Esophagus squamous epithelium (tissue), 5 donors: ENCODE measurements around the gene CEND1. TPM values are rescaled to one million over a fixed set of nuclear protein-coding genes. Genes with fewer than 3 reads are reported as not detected.
"Not testable (repeated sequence)": the region's sequence is repeated elsewhere in the genome, so short reads cannot be mapped to it uniquely, and the experiment has no call there.

Experiments used
- DNase-seq: peaks from one replicate; lab custom pipeline; 2025; lab: John Stamatoyannopoulos, UW
- H3K27ac ChIP-seq, 4 donors: fragments of 200-600 bp; sonication (generic); one replicate each; pipeline ENCODE4 v1.5.1; 2016 to 2019; ENCODE audit warnings: mild to moderate bottlenecking in 1 of 4
- H3K27me3 ChIP-seq, 4 donors: fragments of 200-600 bp; sonication (generic); 1 replicate in 3 of 4; 2 replicates in 1 of 4; pipeline versions ENCODE4 v1.5.1 to v1.6.0; 2017 to 2021; ENCODE audit warnings: antibody characterized with exemption in 1 of 4
- H3K36me3 ChIP-seq, 3 donors: fragments of 200-600 bp; sonication (generic); one replicate each; pipeline ENCODE4 v1.5.1; 2016 to 2019
- H3K4me1 ChIP-seq, 3 donors: fragments of 200-600 bp; sonication (generic); one replicate each; pipeline ENCODE4 v1.5.1; 2017 to 2019
- H3K4me3 ChIP-seq, 4 donors: fragments of 200-600 bp; sonication (generic); 1 replicate in 3 of 4; 2 replicates in 1 of 4; pipeline ENCODE4 v1.5.1; 2016 to 2019; ENCODE audit warnings: mild to moderate bottlenecking in 2 of 4, moderate library complexity in 1 of 4
- H3K9me3 ChIP-seq, 3 donors: fragments of 200-600 bp; sonication (generic); one replicate each; pipeline ENCODE4 v1.5.1; 2016 to 2019
- POLR2A ChIP-seq, 4 donors: fragments of 450-650 bp; IDR thresholded peaks; one replicate each; pipeline ENCODE4 v1.6.1; 2017; ENCODE audit warnings: antibody characterized with exemption in 4 of 4, mild to moderate bottlenecking in 4 of 4, moderate library complexity in 3 of 4
- WGBS, 2 donors: methylation state at CpG; one replicate each; pipeline ENCODE4 v1.1.5; 2018; 5-methylcytosine and 5-hydroxymethylcytosine counted together
- intact Hi-C: fragments of 100-400 bp; cut with DNase I; formaldehyde crosslinking; loops from one replicate; pipeline ENCODE4 v1.15.0; 2022
- total RNA-seq, 4 donors: library from RNA; depleted of rRNA; stranded (reverse); fragments of >200 nt; gene quantifications; one replicate each; pipeline ENCODE4 v1.1.0, GENCODE V29; 2016
- TF ChIP-seq, protein P1 (sequence below), 6 experiments: fragments of 450-650 bp in 4 of 6; fragments of 200-600 bp in 2 of 6; sonication (generic) in 2 of 6; IDR thresholded peaks; one replicate each; pipeline ENCODE4 v1.5.1; 2016 to 2019; ENCODE audit warnings: antibody characterized with exemption in 6 of 6, mild to moderate bottlenecking in 4 of 6, moderate library complexity in 4 of 6
- donor health status: DM: yes; HTN: yes; CAD: no.

CEND1 gene
- total RNA-seq, 4 donors from 2014 or later = 0.15 TPM; not detected in 3

DNA sequence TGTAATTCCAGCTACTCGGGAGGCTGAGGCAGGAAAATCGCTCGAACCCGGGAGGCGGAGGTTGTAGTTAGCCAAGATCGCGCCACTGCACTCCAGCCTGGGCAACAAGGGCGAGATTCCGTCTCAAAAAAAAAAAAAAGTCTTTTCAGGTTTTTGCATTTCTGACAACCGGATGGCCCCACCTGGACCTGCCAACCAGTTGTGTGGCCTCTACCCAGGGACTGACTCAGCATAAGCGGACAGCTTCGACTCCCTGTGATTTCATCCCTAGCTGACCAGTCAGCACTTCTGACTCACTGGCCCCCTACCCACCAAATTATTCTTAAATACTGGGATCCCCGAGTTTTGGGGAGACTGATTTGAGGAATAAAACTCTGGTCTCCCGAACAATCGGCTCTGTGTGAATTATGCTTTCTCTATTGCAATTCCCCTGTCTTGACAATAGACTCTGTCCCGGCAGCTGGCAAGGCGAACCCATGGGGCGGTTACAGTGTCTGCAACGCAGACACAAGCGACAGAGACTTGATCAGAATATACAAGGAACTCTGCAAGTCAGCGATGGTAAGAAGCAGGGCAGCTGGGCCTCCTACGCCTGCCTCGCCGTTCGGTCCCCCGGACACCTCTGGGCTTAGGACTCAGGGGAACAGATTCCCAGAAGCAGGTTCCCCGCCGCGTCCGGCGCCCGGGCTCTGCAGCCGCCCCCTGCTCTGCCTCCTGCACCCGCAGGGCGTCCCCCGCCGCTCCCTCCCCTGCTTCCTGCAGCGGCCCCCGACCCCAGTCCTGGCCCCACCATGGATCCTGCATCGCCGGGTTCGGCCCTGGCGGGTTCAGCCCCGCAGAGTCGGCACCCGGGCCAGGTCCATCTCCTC, 43.4 kb downstream of the CEND1 start:
- no peak for TF ChIP-seq POLR2A (IDR thresholded peaks at IDR 0.05)
- intact Hi-C loops = no loop called here
- no peak for DNase-seq
- WGBS, 2 donors = 18 to 49% methylated on average over 16 to 18 of the region's 46 CpGs
- Histone ChIP-seq H3K4me3 (peak overlapping the region; percentile 83 to 96 (median 88)), H3K36me3 (peaks cover 0 to 13% (median 0%) of the 10 kb centered on the region in 3 donors), H3K27ac (peak overlapping the region; percentile 92 to 96 (median 94)), H3K9me3 (no peaks in the 10 kb centered on the region), H3K4me1 (peaks cover 4 to 62% (median 22%) of the 10 kb centered on the region in 3 donors), H3K27me3 (no peaks in the 10 kb centered on the region)

DNA sequence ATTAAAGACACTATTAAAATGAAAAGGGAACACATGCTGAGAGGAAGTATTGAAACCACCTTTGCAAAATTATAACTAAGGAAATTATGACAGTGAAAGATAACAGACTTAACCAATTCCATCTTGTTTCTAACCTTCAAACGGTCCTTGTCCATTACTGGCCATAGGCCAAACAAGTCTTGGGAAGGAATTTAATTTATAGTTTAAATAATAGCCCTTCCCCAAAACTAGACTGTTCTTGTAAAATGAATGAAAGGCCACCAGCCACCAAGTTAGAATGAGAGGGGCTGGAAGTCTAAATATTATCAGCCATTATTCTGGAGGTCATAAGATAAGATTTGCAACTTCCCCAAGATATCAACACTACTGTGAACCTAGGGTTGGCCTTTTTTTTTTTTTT, 44.5 kb downstream of the CEND1 start:
- peaks cover 0 to 4% (median 0%) of the 10 kb centered on the region in 3 donors for H3K36me3 ChIP-seq
- no peaks in the 10 kb centered on the region for H3K9me3 ChIP-seq
- TF ChIP-seq, protein P1, sequence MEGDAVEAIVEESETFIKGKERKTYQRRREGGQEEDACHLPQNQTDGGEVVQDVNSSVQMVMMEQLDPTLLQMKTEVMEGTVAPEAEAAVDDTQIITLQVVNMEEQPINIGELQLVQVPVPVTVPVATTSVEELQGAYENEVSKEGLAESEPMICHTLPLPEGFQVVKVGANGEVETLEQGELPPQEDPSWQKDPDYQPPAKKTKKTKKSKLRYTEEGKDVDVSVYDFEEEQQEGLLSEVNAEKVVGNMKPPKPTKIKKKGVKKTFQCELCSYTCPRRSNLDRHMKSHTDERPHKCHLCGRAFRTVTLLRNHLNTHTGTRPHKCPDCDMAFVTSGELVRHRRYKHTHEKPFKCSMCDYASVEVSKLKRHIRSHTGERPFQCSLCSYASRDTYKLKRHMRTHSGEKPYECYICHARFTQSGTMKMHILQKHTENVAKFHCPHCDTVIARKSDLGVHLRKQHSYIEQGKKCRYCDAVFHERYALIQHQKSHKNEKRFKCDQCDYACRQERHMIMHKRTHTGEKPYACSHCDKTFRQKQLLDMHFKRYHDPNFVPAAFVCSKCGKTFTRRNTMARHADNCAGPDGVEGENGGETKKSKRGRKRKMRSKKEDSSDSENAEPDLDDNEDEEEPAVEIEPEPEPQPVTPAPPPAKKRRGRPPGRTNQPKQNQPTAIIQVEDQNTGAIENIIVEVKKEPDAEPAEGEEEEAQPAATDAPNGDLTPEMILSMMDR (IDR thresholded peaks at IDR 0.05) = no peak
- TF ChIP-seq POLR2A (IDR thresholded peaks at IDR 0.05) = no peak
- intact Hi-C loops = no loop called here
- no peak overlapping the region for H3K4me3 ChIP-seq
- H3K4me1 ChIP-seq = peaks cover 4 to 57% (median 22%) of the 10 kb centered on the region in 3 donors
- no peaks in the 10 kb centered on the region for H3K27me3 ChIP-seq
- no peak overlapping the region for H3K27ac ChIP-seq
- 5 to 24% methylated on average over 1 of the region's 1 CpG for WGBS, 2 donors
- no peak for DNase-seq

DNA sequence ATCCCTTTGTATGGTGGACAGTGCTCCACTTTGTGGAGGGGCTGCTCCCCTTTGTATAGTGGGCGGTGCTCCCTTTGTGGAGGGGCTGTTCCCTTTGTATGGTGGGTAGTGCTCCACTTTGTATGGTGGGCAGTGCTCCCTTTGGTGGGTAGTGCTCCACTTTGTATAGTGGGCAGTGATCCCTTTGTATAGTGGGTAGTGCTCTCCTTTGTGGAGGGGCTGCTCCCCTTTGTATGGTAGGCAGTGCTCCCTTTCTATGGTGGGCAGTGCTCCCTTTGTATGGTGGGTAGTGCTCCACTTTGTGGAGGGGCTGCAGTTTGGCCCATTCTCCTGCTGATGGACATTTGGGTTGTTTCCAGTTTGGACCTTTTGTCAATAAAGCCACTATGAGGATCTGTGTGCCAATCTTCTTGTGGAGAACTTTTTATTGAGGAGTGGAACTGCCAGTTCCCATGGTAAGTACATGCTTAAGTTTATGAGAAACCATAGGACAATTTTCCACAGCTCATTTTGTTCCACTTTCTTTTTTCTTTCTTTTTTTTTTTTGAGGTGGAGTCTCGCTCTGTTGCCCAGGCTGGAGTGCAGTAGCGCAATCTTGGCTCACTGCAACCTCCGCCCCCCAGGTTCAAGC, 47.2 kb downstream of the CEND1 start:
- no peaks in the 10 kb centered on the region for H3K9me3 ChIP-seq
- no peaks in the 10 kb centered on the region for H3K27me3 ChIP-seq
- no peak for DNase-seq
- TF ChIP-seq, protein P1 (IDR thresholded peaks at IDR 0.05) = no peak
- no peak for TF ChIP-seq POLR2A (IDR thresholded peaks at IDR 0.05)
- intact Hi-C loops = no loop called here
- peak overlapping the region in 1 of 4 donors; percentile 61 for H3K27ac ChIP-seq
- H3K36me3 ChIP-seq = no peaks in the 10 kb centered on the region
- H3K4me3 ChIP-seq = no peak overlapping the region
- WGBS, 2 donors = 84 to 93% methylated on average over 3 to 4 of the region's 4 CpGs
- H3K4me1 ChIP-seq = peaks cover 0 to 42% (median 9%) of the 10 kb centered on the region in 3 donors

DNA sequence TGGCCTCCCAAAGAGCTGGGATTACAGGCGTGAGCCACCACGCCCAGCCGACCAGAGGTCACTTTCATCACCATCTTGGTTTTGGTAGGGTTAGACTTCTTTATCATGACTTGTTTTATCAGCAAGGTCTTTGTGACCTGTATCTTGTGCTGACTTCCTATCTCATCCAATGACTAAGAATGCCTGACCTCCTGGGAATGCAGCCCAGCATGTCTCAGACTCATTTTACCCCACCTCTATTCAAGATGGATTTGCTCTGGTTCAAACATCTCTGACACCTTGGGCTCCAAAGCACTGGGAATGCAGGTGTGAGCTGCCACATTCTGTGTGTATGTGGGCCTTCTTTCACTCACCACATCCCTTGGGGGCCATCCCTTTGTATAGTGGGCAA, 47.7 kb downstream of the CEND1 start:
- no peaks in the 10 kb centered on the region for H3K36me3 ChIP-seq
- no peak for DNase-seq
- TF ChIP-seq POLR2A (IDR thresholded peaks at IDR 0.05) = no peak
- TF ChIP-seq, protein P1 (IDR thresholded peaks at IDR 0.05) = no peak
- H3K9me3 ChIP-seq = no peaks in the 10 kb centered on the region
- H3K4me3 ChIP-seq = no peak overlapping the region
- intact Hi-C loops = no loop called here
- H3K27ac ChIP-seq = peak overlapping the region in 2 of 4 donors; percentile 22 to 61
- no peaks in the 10 kb centered on the region for H3K27me3 ChIP-seq
- 65 to 87% methylated on average over 3 of the region's 3 CpGs for WGBS, 2 donors
- peaks cover 0 to 48% (median 14%) of the 10 kb centered on the region in 3 donors for H3K4me1 ChIP-seq

DNA sequence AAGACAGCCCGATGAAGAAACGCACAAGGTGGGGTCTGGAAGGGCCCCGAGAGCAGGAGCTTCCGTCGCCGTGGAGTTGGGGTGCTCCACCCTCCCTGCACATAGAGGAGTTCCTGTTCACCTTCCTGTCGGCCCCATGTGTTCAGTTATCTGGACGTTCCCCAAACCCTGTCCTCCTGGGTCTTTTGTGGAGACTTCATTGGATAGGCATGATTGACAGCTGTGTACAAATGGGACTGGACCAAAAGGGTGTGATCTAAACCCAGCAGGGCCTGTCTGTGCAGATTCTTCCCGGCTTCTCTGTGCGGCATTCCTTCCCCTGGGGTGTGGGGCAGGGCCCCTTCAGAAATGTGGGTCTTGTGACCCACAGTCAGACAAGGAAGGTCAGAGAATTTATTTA, 52.0 kb downstream of the CEND1 start:
- intact Hi-C loops, DNase-seq: not testable (repeated sequence)
- 11 to 34% methylated on average over 9 to 10 of the region's 10 CpGs for WGBS, 2 donors

GRCh38 chr11:737366-737765, 52.5 kb downstream of the CEND1 start:
- 32 to 43% methylated on average over 10 of the region's 11 CpGs for WGBS, 2 donors
- peaks cover 0 to 31% (median 9%) of the 10 kb centered on the region in 3 donors for H3K4me1 ChIP-seq
- H3K27ac ChIP-seq = peak overlapping the region in 3 of 4 donors; percentile 70 to 78 (median 74)
- intact Hi-C loops = no loop called here
- H3K36me3 ChIP-seq = no peaks in the 10 kb centered on the region
- DNase-seq = no peak
- TF ChIP-seq POLR2A (IDR thresholded peaks at IDR 0.05) = no peak
- TF ChIP-seq, protein P1 (IDR thresholded peaks at IDR 0.05) = no peak
- H3K27me3 ChIP-seq = no peaks in the 10 kb centered on the region
- peak overlapping the region in 1 of 4 donors; percentile 7 for H3K4me3 ChIP-seq
- H3K9me3 ChIP-seq = no peaks in the 10 kb centered on the region

More for the DNA sequence above, 52.0 kb downstream of the CEND1 start:
- H3K9me3 ChIP-seq, H3K27me3 ChIP-seq, H3K36me3 ChIP-seq: not testable (repeated sequence)
- peaks cover 0 to 35% (median 9%) of the 10 kb centered on the region in 3 donors for H3K4me1 ChIP-seq
- peak overlapping the region in 1 of 4 donors; percentile 7 for H3K4me3 ChIP-seq
- peak overlapping the region in 3 of 4 donors; percentile 70 to 78 (median 74) for H3K27ac ChIP-seq
